HEK293 (cell line): ENCODE results near the gene ABI3BP.

Source experiments
- EGR2 ChIP-seq: fragments of 450-650 bp; formaldehyde crosslinking; IDR thresholded peaks from 2 replicates; pipeline ENCODE4 v1.5.1; 2016; ENCODE audit warnings: low read depth, missing biosample characterization, missing genetic modification characterization
- GLIS1 ChIP-seq: fragments of 450-650 bp; formaldehyde crosslinking; IDR thresholded peaks from 2 replicates; pipeline ENCODE4 v1.5.1; 2016; ENCODE audit warnings: missing biosample characterization, missing genetic modification characterization
- MYNN ChIP-seq: fragments of 450-650 bp; formaldehyde crosslinking; IDR thresholded peaks from 2 replicates; pipeline ENCODE4 v1.5.1; 2016; ENCODE audit warnings: missing biosample characterization, missing genetic modification characterization, borderline replicate concordance
- ZBTB1 ChIP-seq: fragments of 450-650 bp; formaldehyde crosslinking; IDR thresholded peaks from 2 replicates; pipeline ENCODE4 v1.5.1; 2016; ENCODE audit warnings: missing biosample characterization, missing genetic modification characterization
- ZBTB20 ChIP-seq: fragments of 450-650 bp; formaldehyde crosslinking; IDR thresholded peaks from 2 replicates; pipeline ENCODE4 v1.5.1; 2016; ENCODE audit warnings: missing biosample characterization, missing genetic modification characterization
- ZNF274 ChIP-seq, 2 experiments: fragments of 200-500 bp in 1 of 2; fragments of 450-650 bp in 1 of 2; sonication (Bioruptor generic) in 1 of 2; formaldehyde crosslinking in 1 of 2; IDR thresholded peaks; 2 replicates each; pipeline versions ENCODE4 v1.5.1 to v1.6.1; 2014 to 2016; ENCODE audit warnings: borderline replicate concordance in 1 of 2, inconsistent platforms in 1 of 2, low read length in 1 of 2, missing biosample characterization in 1 of 2, missing genetic modification characterization in 1 of 2
- ZNF311 ChIP-seq: fragments of 450-650 bp; formaldehyde crosslinking; IDR thresholded peaks from 2 replicates; pipeline ENCODE4 v1.5.1; 2017; ENCODE audit warnings: missing biosample characterization, missing genetic modification characterization, borderline replicate concordance
- ZNF529 ChIP-seq: fragments of 450-650 bp; formaldehyde crosslinking; IDR thresholded peaks from 2 replicates; pipeline ENCODE4 v1.5.1; 2017; ENCODE audit warnings: missing genetic modification characterization, missing biosample characterization; ENCODE audit not compliant: insufficient replicate concordance
- ZXDB ChIP-seq: fragments of 450-650 bp; formaldehyde crosslinking; IDR thresholded peaks from 2 replicates; pipeline ENCODE4 v1.5.1; 2016; ENCODE audit warnings: missing biosample characterization, missing genetic modification characterization
- TF ChIP-seq, protein P1 (sequence below): fragments of 450-650 bp; formaldehyde crosslinking; IDR thresholded peaks from 2 replicates; pipeline ENCODE4 v1.5.1; 2016; ENCODE audit warnings: missing biosample characterization, missing genetic modification characterization
- TF ChIP-seq, protein P2 (sequence below): fragments of 450-650 bp; formaldehyde crosslinking; IDR thresholded peaks from 2 replicates; pipeline ENCODE4 v1.5.1; 2017; ENCODE audit warnings: missing biosample characterization, missing genetic modification characterization
- TF ChIP-seq, protein P3 (sequence below): fragments of 450-650 bp; formaldehyde crosslinking; IDR thresholded peaks from 2 replicates; pipeline ENCODE4 v1.5.1; 2016; ENCODE audit warnings: missing biosample characterization, missing genetic modification characterization
- TF ChIP-seq, protein P4 (sequence below): fragments of 450-650 bp; formaldehyde crosslinking; conservative IDR thresholded peaks from 2 replicates; pipeline ENCODE4 v1.5.1; 2016; ENCODE audit warnings: low read depth, missing biosample characterization, missing genetic modification characterization
- TF ChIP-seq, protein P5 (sequence below): fragments of 450-650 bp; formaldehyde crosslinking; IDR thresholded peaks from 2 replicates; pipeline ENCODE4 v1.5.1; 2016; ENCODE audit warnings: missing biosample characterization, missing genetic modification characterization

DNA sequence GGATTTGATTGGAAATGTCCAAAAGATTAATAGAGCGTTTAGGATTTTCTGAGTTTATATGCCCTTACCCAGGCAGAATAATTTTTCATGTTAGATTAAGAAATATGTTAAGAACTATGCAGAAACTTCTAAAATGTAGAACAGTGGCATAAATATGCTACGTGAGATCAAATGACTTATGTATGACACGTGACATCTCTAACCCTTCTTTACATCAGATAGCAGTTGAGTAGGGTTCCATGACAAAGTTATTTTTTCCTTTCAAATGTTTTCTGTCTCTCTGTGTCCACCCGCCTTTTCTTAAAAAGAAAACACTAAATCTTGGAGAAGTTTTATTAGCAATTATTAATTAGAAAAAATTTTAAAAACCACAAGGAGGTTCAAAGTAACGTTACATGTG is 292.5 kb downstream of the ABI3BP start:
- TF ChIP-seq GLIS1 (tag by site-specific recombination) (no peak), MYNN (tag by site-specific recombination) (no peak), ZBTB1 (tag by site-specific recombination) (no peak), ZXDB (tag by site-specific recombination) (no peak), ZNF311 (no peak), ZBTB20 (tag by site-specific recombination) (no peak), EGR2 (tag by site-specific recombination) (no peak), ZNF274 (IDR thresholded peaks at IDR 0.05; ENCODE audit: low read length) (no peak), ZNF274 (tag by site-specific recombination; IDR thresholded peaks at IDR 0.05; ENCODE audit: borderline replicate concordance) (no peak), ZNF529 (tag by site-specific recombination) (no peak)
- TF ChIP-seq, protein P1, sequence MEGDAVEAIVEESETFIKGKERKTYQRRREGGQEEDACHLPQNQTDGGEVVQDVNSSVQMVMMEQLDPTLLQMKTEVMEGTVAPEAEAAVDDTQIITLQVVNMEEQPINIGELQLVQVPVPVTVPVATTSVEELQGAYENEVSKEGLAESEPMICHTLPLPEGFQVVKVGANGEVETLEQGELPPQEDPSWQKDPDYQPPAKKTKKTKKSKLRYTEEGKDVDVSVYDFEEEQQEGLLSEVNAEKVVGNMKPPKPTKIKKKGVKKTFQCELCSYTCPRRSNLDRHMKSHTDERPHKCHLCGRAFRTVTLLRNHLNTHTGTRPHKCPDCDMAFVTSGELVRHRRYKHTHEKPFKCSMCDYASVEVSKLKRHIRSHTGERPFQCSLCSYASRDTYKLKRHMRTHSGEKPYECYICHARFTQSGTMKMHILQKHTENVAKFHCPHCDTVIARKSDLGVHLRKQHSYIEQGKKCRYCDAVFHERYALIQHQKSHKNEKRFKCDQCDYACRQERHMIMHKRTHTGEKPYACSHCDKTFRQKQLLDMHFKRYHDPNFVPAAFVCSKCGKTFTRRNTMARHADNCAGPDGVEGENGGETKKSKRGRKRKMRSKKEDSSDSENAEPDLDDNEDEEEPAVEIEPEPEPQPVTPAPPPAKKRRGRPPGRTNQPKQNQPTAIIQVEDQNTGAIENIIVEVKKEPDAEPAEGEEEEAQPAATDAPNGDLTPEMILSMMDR, result no peak
- TF ChIP-seq, protein P2, sequence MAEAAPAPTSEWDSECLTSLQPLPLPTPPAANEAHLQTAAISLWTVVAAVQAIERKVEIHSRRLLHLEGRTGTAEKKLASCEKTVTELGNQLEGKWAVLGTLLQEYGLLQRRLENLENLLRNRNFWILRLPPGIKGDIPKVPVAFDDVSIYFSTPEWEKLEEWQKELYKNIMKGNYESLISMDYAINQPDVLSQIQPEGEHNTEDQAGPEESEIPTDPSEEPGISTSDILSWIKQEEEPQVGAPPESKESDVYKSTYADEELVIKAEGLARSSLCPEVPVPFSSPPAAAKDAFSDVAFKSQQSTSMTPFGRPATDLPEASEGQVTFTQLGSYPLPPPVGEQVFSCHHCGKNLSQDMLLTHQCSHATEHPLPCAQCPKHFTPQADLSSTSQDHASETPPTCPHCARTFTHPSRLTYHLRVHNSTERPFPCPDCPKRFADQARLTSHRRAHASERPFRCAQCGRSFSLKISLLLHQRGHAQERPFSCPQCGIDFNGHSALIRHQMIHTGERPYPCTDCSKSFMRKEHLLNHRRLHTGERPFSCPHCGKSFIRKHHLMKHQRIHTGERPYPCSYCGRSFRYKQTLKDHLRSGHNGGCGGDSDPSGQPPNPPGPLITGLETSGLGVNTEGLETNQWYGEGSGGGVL, result no peak
- TF ChIP-seq, protein P3, sequence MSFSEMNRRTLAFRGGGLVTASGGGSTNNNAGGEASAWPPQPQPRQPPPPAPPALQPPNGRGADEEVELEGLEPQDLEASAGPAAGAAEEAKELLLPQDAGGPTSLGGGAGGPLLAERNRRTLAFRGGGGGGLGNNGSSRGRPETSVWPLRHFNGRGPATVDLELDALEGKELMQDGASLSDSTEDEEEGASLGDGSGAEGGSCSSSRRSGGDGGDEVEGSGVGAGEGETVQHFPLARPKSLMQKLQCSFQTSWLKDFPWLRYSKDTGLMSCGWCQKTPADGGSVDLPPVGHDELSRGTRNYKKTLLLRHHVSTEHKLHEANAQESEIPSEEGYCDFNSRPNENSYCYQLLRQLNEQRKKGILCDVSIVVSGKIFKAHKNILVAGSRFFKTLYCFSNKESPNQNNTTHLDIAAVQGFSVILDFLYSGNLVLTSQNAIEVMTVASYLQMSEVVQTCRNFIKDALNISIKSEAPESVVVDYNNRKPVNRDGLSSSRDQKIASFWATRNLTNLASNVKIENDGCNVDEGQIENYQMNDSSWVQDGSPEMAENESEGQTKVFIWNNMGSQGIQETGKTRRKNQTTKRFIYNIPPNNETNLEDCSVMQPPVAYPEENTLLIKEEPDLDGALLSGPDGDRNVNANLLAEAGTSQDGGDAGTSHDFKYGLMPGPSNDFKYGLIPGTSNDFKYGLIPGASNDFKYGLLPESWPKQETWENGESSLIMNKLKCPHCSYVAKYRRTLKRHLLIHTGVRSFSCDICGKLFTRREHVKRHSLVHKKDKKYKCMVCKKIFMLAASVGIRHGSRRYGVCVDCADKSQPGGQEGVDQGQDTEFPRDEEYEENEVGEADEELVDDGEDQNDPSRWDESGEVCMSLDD (tag by site-specific recombination), result no peak
- TF ChIP-seq, protein P4, sequence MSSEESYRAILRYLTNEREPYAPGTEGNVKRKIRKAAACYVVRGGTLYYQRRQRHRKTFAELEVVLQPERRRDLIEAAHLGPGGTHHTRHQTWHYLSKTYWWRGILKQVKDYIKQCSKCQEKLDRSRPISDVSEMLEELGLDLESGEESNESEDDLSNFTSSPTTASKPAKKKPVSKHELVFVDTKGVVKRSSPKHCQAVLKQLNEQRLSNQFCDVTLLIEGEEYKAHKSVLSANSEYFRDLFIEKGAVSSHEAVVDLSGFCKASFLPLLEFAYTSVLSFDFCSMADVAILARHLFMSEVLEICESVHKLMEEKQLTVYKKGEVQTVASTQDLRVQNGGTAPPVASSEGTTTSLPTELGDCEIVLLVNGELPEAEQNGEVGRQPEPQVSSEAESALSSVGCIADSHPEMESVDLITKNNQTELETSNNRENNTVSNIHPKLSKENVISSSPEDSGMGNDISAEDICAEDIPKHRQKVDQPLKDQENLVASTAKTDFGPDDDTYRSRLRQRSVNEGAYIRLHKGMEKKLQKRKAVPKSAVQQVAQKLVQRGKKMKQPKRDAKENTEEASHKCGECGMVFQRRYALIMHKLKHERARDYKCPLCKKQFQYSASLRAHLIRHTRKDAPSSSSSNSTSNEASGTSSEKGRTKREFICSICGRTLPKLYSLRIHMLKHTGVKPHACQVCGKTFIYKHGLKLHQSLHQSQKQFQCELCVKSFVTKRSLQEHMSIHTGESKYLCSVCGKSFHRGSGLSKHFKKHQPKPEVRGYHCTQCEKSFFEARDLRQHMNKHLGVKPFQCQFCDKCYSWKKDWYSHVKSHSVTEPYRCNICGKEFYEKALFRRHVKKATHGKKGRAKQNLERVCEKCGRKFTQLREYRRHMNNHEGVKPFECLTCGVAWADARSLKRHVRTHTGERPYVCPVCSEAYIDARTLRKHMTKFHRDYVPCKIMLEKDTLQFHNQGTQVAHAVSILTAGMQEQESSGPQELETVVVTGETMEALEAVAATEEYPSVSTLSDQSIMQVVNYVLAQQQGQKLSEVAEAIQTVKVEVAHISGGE (tag by site-specific recombination), result no peak
- TF ChIP-seq, protein P5, sequence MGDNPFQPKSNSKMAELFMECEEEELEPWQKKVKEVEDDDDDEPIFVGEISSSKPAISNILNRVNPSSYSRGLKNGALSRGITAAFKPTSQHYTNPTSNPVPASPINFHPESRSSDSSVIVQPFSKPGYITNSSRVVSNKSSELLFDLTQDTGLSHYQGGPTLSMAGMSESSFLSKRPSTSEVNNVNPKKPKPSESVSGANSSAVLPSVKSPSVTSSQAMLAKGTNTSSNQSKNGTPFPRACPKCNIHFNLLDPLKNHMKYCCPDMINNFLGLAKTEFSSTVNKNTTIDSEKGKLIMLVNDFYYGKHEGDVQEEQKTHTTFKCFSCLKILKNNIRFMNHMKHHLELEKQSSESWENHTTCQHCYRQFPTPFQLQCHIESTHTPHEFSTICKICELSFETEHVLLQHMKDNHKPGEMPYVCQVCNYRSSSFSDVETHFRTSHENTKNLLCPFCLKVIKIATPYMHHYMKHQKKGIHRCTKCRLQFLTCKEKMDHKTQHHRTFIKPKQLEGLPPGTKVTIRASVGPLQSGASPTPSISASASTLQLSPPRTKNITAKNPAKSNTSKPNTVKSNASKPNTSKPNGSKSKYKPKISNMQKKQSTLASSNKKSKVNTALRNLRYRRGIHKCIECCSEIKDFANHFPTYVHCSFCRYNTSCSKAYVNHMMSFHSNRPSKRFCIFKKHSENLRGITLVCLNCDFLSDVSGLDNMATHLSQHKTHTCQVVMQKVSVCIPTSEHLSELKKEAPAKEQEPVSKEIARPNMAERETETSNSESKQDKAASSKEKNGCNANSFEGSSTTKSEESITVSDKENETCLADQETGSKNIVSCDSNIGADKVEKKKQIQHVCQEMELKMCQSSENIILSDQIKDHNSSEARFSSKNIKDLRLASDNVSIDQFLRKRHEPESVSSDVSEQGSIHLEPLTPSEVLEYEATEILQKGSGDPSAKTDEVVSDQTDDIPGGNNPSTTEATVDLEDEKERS (tag by site-specific recombination), result no peak
